GM18951 (cell line): ENCODE measurements around the gene CTBS.

ENCODE experiments used
- POLR2A ChIP-seq: IDR thresholded peaks from 4 replicates; pipeline ENCODE4 v1.6.1; 2011; ENCODE audit warnings: mild to moderate bottlenecking; ENCODE audit not compliant: insufficient read length, insufficient read depth; ENCODE audit errors: extremely low read depth
- in situ Hi-C: fragments of 300-500 bp; cut with MboI; formaldehyde crosslinking; loops from one replicate; pipeline ENCODE4 v1.12.0; 2022; ENCODE audit warnings: low sequenced_read_pairs, mixed read lengths, inconsistent platforms; ENCODE audit not compliant: unreplicated experiment

Gene CTBS

GRCh38 chr1:84573481-84573966 lies 716 bp downstream of the CTBS start:
- no peak for TF ChIP-seq POLR2A
- in situ Hi-C loops = no loop called here

DNA sequence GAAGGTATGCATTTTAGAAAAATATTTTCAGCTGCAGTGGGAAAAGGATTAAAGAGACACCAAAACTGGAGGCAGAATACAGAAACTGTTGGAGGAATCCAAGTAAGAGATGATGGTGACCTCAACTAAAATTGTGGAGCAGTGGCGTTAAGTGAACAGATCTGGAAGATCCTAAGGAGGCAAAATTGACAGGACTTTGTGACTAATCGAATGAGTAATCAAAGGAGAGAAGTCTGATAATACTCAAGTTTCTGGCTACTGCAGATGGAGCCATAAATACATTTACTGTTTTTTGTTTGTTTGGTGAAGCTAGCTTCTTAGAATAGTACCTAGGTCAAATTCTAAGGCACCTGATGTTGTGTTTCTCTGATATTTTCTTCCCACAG lies 3.1 kb downstream of the CTBS start:
- in situ Hi-C loops = no loop called here
- no peak for TF ChIP-seq POLR2A

DNA sequence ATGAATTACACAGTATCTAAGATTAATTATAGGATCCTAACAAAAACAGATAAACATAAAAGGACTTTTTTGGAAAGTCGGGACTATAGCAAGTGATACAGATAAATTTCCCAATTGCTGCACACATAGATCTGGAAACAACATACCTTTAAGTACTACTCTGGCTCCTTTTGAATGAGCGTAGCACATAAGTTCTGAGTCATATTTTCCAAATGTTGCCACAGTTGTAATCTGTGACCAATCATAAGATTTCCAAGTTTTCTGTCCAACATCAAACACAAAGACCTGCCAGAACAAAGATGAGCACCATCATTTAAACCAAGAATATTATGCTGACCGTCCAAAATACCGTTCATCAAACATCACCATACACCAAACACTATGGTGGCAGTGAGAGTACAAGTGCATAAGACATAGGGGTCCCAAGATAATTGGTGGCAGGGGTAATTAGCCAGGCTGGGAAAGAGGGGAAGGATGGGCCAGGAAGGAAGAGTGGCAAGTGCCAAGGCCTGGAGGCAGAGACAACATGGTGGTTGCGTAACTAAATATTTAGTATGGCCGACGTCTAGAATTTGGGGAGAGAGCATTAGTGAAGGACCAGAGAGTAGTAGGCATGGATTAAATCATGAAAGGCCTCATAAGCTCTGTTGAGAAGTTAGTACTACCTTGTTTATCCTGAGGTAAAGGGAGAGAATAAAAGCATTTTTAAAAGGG lies 3.6 kb downstream of the CTBS start:
- TF ChIP-seq POLR2A = no peak
- in situ Hi-C loops = no loop called here

DNA sequence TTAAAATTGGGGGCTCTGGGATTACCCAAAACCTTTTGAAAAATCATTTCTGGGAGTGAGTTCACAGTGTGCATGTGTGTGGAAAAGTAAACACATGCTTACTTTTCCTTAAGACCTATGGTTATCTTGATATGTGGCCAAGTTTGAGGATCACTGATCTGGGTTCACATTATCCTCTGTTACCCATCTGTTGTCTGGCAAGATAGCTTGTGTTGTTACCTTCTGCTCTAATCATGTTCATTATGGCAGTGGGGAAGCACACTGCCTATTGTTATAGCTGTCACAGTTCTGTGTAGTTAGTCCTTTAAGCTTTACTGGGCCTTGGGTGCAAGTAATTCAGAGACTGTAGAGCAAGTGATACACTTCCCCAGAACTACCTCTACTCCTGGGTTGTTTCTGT lies 5.0 kb downstream of the CTBS start:
- no peak for TF ChIP-seq POLR2A
- in situ Hi-C loops = no loop called here

DNA sequence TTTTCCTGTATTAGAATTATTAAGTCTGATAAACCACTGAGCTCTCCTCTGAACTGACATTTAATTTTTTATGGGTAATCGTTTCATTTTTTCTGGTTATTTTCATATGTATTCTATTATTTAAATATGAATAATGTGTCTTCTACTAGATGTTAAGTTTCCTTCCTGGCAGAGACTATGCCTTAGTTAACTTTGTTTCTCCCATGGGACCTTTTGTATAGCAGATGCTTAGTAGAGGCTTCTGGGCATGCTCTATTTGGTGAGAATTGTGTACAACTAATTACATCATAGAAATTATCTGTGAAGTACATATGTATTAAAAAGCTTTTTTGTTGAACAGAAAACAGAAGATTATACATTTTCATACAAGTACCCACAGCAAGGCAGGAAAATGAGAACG lies 23.4 kb downstream of the CTBS start:
- no peak for TF ChIP-seq POLR2A
- in situ Hi-C loops = no loop called here

DNA sequence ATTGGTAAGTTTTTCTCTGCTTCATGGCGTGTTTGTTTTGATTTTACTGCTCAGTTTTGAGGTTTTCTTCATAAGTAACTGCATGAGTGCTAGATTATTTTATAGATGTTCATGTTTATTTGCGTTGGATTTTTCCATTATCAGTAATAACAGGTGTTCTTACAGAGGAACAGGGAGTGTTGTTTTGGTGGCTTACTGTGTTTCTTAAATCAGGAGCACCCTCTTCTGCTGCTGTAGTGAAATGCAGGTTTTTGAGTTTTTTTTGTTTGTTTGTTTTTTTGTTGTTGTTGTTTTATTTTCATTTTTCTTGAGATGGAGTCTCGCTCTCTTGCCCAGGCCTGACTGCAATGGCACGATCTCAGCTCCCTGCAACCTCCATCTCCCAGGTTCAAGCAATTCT lies 32.6 kb downstream of the CTBS start:
- in situ Hi-C loops = no loop called here
- TF ChIP-seq POLR2A = no peak

DNA sequence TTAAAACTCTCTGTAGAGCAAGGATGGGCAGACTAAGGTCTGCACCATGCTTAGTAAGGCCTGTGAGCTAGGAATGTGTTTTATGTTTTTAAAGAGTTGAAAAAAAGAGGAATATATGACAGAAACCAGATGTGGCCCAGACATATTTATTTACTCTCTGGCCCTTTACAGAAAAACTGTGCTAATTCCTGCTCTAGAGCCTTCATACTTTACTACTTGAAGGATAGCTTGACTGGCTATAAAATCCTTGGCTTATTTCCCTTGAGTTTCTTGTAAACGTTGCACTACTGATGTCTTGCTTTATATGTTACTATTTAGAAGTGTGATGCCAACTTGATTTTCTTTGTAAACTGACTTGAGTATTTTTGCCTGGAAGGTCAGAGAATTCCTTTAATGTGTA lies 33.5 kb downstream of the CTBS start:
- in situ Hi-C loops = no loop called here

GRCh38 chr1:84539972-84540371 lies 34.3 kb downstream of the CTBS start:
- no peak for TF ChIP-seq POLR2A
- in situ Hi-C loops = no loop called here

More for the DNA sequence above, 33.5 kb downstream of the CTBS start:
- no peak for TF ChIP-seq POLR2A

DNA sequence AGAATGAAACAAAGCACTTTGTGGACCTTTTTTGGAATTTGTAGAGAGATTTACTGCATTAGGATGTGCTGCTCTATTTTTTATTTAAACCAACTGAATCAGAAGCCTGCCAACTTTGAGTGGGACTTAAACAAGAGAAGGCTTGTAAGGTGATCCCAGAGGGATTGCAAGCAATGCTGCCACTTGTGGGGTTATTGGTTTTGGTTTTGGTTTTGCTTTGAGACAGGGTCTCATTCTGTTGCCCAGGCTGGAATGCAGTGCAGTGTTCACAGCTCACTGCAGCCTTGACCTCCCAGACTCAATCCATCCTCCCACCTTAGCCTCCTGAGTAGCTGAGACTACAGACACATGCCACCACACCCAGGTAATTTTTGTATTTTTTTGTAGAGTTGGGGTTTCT lies 35.6 kb downstream of the CTBS start:
- in situ Hi-C loops = no loop called here
- no peak for TF ChIP-seq POLR2A

GRCh38 chr1:84525779-84526178 lies 48.5 kb downstream of the CTBS start:
- TF ChIP-seq POLR2A = no peak
- in situ Hi-C loops = no loop called here

- in situ Hi-C loops = no loop called here
- TF ChIP-seq POLR2A = no peak
These were observed 49.6 kb downstream of the CTBS start for GRCh38 chr1:84524590-84524989.

- TF ChIP-seq POLR2A = no peak
- in situ Hi-C loops = no loop called here
These were observed 63.6 kb downstream of the CTBS start for GRCh38 chr1:84510668-84511067.

- in situ Hi-C loops = no loop called here
- no peak for TF ChIP-seq POLR2A
These were observed 64.1 kb downstream of the CTBS start for GRCh38 chr1:84510165-84510564.

- in situ Hi-C loops = no loop called here
- TF ChIP-seq POLR2A = no peak
These were observed 65.2 kb downstream of the CTBS start for GRCh38 chr1:84509029-84509428.
